22Rv1 (cell line): Measurements from ENCODE around the gene CEP295NL.

Source experiments
- H3K27ac ChIP-seq: fragments of 450-650 bp; 2 replicates; pipeline ENCODE4 v1.5.1; 2017
- CTCF ChIP-seq: fragments of 450-650 bp; IDR thresholded peaks from 2 replicates; pipeline ENCODE4 v1.5.1; 2017; ENCODE audit warnings: mild to moderate bottlenecking
- ZFX ChIP-seq: fragments of 450-650 bp; IDR thresholded peaks from 2 replicates; pipeline ENCODE4 v1.6.1; 2017; ENCODE audit warnings: antibody characterized with exemption, borderline replicate concordance

The CEP295NL gene

GRCh38 chr17:78935419-78936323 is 32.7 kb upstream of the CEP295NL start:
- H3K27ac ChIP-seq, result no peak overlapping the region
- TF ChIP-seq CTCF (no peak), ZFX (no peak)

- no peak overlapping the region for H3K27ac ChIP-seq
- TF ChIP-seq CTCF (no peak), ZFX (no peak)
Observed at GRCh38 chr17:78934681-78935418, 31.8 kb upstream of the CEP295NL start.

- TF ChIP-seq CTCF, result no peak
- TF ChIP-seq ZFX, result no peak
- H3K27ac ChIP-seq, result no peak overlapping the region
Observed at GRCh38 chr17:78933959-78934568, 31.1 kb upstream of the CEP295NL start.

- TF ChIP-seq ZFX (no peak), CTCF (no peak)
- H3K27ac ChIP-seq, result no peak overlapping the region
Observed at GRCh38 chr17:78933025-78933958, 30.3 kb upstream of the CEP295NL start.

- H3K27ac ChIP-seq, result no peak overlapping the region
- TF ChIP-seq ZFX (no peak), CTCF (no peak)
Observed at GRCh38 chr17:78929908-78930775, 27.1 kb upstream of the CEP295NL start.
